HG03432 (cell line): ENCODE measurements around the gene ST6GAL2.
A peak's percentile ranks its signal among the peaks of the same experiment; 100 is the strongest.

Experiments used
- ATAC-seq: cut with Tn5 transposase; IDR thresholded peaks from one replicate; pipeline ENCODE4 v1.9.1; 2021; ENCODE audit warnings: mild to moderate bottlenecking, moderate library complexity; ENCODE audit not compliant: unreplicated experiment

Gene ST6GAL2

GRCh38 chr2:106830191-106830590 lies 55.8 kb downstream of the ST6GAL2 start:
- no peak for ATAC-seq

- no peak for ATAC-seq
Observed at GRCh38 chr2:106828119-106828518, 57.8 kb downstream of the ST6GAL2 start.

- no peak for ATAC-seq
Observed at GRCh38 chr2:106827158-106827557, 58.8 kb downstream of the ST6GAL2 start.

- no peak for ATAC-seq
Observed at GRCh38 chr2:106825161-106825560, 60.8 kb downstream of the ST6GAL2 start.

GRCh38 chr2:106816974-106817373 lies 69.0 kb downstream of the ST6GAL2 start:
- ATAC-seq = no peak

- no peak for ATAC-seq
Observed at GRCh38 chr2:106812841-106813240, 73.1 kb downstream of the ST6GAL2 start.

GRCh38 chr2:106812383-106812782 lies 73.6 kb downstream of the ST6GAL2 start:
- no peak for ATAC-seq

- ATAC-seq = no peak
Observed at GRCh38 chr2:106805716-106806115, 80.3 kb downstream of the ST6GAL2 start.

GRCh38 chr2:106804161-106804560 lies 81.8 kb downstream of the ST6GAL2 start:
- ATAC-seq = no peak

GRCh38 chr2:106800976-106801655 lies 84.9 kb downstream of the ST6GAL2 start:
- no peak for ATAC-seq

- ATAC-seq = no peak
Observed at GRCh38 chr2:106800180-106800579, 85.8 kb downstream of the ST6GAL2 start.

GRCh38 chr2:106798826-106799552 lies 87.0 kb downstream of the ST6GAL2 start:
- ATAC-seq = no peak

GRCh38 chr2:106797494-106797893 lies 88.5 kb downstream of the ST6GAL2 start:
- no peak for ATAC-seq

- no peak for ATAC-seq
Observed at GRCh38 chr2:106792671-106793070, 93.3 kb downstream of the ST6GAL2 start.

- peak; percentile 69 for ATAC-seq
Observed at GRCh38 chr2:106789185-106789584, 96.8 kb downstream of the ST6GAL2 start.

- no peak for ATAC-seq
Observed at GRCh38 chr2:106782681-106783080, 103.3 kb downstream of the ST6GAL2 start.

- ATAC-seq = no peak
Observed at GRCh38 chr2:106781196-106781595, 104.8 kb downstream of the ST6GAL2 start.

GRCh38 chr2:106771811-106772210 lies 114.2 kb downstream of the ST6GAL2 start:
- ATAC-seq = no peak

GRCh38 chr2:106770986-106771385 lies 115.0 kb downstream of the ST6GAL2 start:
- ATAC-seq = no peak

- no peak for ATAC-seq
Observed at GRCh38 chr2:106764614-106765013, 121.4 kb downstream of the ST6GAL2 start.

GRCh38 chr2:106759966-106760365 lies 126.0 kb downstream of the ST6GAL2 start:
- no peak for ATAC-seq

GRCh38 chr2:106758901-106759497 lies 127.0 kb downstream of the ST6GAL2 start:
- ATAC-seq = no peak
